Measurements from ENCODE around the gene GOLGA2. TPM values are rescaled to one million over a fixed set of nuclear protein-coding genes. Genes with fewer than 3 reads are reported as not detected.

Gene GOLGA2
- total and polyA plus RNA-seq, 7 experiments from 2014 or later, result 6.0 to 76.6 (median 58.1) TPM

DNA sequence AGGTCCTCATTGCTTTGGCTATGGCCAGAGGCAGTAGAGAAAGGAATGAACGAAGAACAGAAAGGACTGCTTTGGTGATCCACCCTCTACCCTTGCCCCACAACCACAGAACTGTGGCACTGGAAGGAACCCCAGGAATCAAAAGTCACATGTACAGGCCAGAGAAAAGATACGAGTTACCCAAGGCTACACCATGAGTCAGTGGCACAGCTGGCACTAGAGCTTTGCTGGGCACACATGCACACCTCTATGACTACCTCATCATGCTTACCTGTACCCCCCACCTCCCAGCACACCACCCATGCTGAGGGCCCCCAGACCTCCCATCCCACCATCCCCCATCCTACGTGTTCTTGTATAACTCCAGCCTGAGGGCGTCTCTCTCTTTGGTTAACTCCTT, 13.1 kb downstream of the GOLGA2 start:
- DNase-seq, result no peak
- Mint-ChIP-seq H3K4me1 (peaks cover 0 to under 1% (median 0%) of the 10 kb centered on the region in 7 donors), H3K27ac (no peak overlapping the region), H3K27me3 (no peaks in the 10 kb centered on the region), H3K36me3 (peaks cover 14 to 57% (median 25%) of the 10 kb centered on the region in 5 donors), H3K4me3 (no peak overlapping the region), H3K9me3 (no peaks in the 10 kb centered on the region)
- H3K27ac ChIP-seq (ENCODE audit: low read depth, low read length), result no peak overlapping the region
- H3K4me1 ChIP-seq (ENCODE audit: control insufficient read depth in 2 of 2, insufficient read depth in 2 of 2, low read length in 2 of 2), result no peaks in the 10 kb centered on the region
- ChIA-PET POLR2A (interaction anchor here (0.6 kb wide), 2 partner anchors 24 to 43 kb away, joined by 3 to 4 read pairs; no protein-coding TSS in a partner anchor), CTCF (interaction anchor here (0.6 kb wide), 1 partner anchor 44 kb away, joined by 3 read pairs; no protein-coding TSS in a partner anchor)
- no peaks in the 10 kb centered on the region for H3K9me3 ChIP-seq (ENCODE audit: control insufficient read depth in 2 of 3, low read length in 3 of 3)
- no peaks in the 10 kb centered on the region for H3K27me3 ChIP-seq (ENCODE audit: control insufficient read depth in 2 of 2, insufficient read depth in 2 of 2, low read length in 2 of 2)
- ATAC-seq, result no peak
- intact Hi-C loops (cut with micrococcal nuclease), result no loop called here
- H3K36me3 ChIP-seq (ENCODE audit: control insufficient read depth in 2 of 3, insufficient read depth in 3 of 3, low read length in 3 of 3), result peaks cover 0 to 73% (median 10%) of the 10 kb centered on the region in 3 experiments
- H3K4me3 ChIP-seq (ENCODE audit: low read length), result no peak overlapping the region

DNA sequence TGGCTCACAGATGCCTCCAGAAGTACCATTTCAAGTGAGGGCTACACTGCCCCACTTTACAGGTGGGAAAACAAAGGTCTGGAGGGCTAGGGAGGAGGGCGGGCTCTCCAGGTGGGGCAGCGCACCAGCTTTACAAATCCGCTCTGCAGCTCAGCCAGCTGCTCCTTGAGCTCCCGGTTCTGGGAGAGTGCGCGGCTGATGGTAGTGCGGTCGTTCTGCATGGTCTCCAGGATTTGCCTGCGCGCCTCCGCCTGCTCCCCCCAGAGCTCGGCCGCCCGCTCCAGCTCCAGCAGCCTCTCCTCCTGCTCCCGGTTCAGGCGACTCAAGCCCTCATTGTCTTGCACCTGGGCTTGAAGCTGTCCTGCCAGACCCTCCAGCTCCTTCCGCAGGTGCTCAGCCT, 15.5 kb downstream of the GOLGA2 start:
- H3K9me3 Mint-ChIP-seq, result no peaks in the 10 kb centered on the region
- no peaks in the 10 kb centered on the region for H3K4me1 ChIP-seq (ENCODE audit: control insufficient read depth in 2 of 2, insufficient read depth in 2 of 2, low read length in 2 of 2)
- no peak overlapping the region for H3K27ac Mint-ChIP-seq
- H3K4me1 Mint-ChIP-seq, result peaks cover 0 to 2% (median 0%) of the 10 kb centered on the region in 7 donors
- DNase-seq, result no peak
- CTCF ChIA-PET, result interaction anchor here (0.5 kb wide), 1 partner anchor 1778 kb away, joined by 3 read pairs; no protein-coding TSS in a partner anchor
- H3K4me3 ChIP-seq (ENCODE audit: low read length), result no peak overlapping the region
- POLR2A ChIA-PET, result no interaction called here
- intact Hi-C loops (cut with micrococcal nuclease), result no loop called here
- H3K27me3 ChIP-seq (ENCODE audit: control insufficient read depth in 2 of 2, insufficient read depth in 2 of 2, low read length in 2 of 2), result no peaks in the 10 kb centered on the region
- ATAC-seq, result no peak
- H3K27me3 Mint-ChIP-seq, result no peaks in the 10 kb centered on the region
- H3K27ac ChIP-seq (ENCODE audit: low read depth, low read length), result no peak overlapping the region
- no peaks in the 10 kb centered on the region for H3K9me3 ChIP-seq (ENCODE audit: control insufficient read depth in 2 of 3, low read length in 3 of 3)
- H3K36me3 Mint-ChIP-seq, result peaks cover 12 to 49% (median 23%) of the 10 kb centered on the region in 5 donors
- no peak overlapping the region for H3K4me3 Mint-ChIP-seq
- peaks cover 0 to 72% (median 7%) of the 10 kb centered on the region in 3 experiments for H3K36me3 ChIP-seq (ENCODE audit: control insufficient read depth in 2 of 3, insufficient read depth in 3 of 3, low read length in 3 of 3)

DNA sequence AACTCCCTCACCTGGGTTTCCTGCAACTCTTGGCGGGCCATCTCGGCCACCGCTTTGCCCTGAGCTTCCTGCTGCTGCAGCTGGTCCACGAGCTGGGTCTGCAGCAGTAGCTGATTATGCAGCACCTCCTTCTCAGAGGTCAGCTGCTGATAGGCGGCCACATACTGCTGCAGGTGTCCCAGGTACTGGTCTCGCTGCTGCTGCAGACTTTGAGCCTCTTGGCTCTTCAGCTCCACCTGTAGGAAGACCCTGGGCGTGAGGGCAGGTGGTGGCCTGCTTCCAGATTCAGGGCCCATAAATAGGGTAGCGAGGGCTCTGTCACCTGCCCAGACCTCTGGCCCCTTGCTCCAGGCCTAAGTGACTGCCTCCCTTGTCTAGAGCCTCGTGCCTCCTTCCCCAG, 16.7 kb downstream of the GOLGA2 start:
- H3K4me1 Mint-ChIP-seq, result peaks cover 0 to 3% (median 0%) of the 10 kb centered on the region in 7 donors
- no peak for ATAC-seq
- peak overlapping the region in 2 of 9 donors; percentile 65 to 66 for H3K27ac Mint-ChIP-seq
- no peak for DNase-seq
- H3K9me3 Mint-ChIP-seq, result no peaks in the 10 kb centered on the region
- no peaks in the 10 kb centered on the region for H3K27me3 ChIP-seq (ENCODE audit: control insufficient read depth in 2 of 2, insufficient read depth in 2 of 2, low read length in 2 of 2)
- no peaks in the 10 kb centered on the region for H3K27me3 Mint-ChIP-seq
- peaks cover 12 to 44% (median 22%) of the 10 kb centered on the region in 5 donors for H3K36me3 Mint-ChIP-seq
- peaks cover 0 to 65% (median 7%) of the 10 kb centered on the region in 3 experiments for H3K36me3 ChIP-seq (ENCODE audit: control insufficient read depth in 2 of 3, insufficient read depth in 3 of 3, low read length in 3 of 3)
- H3K4me3 Mint-ChIP-seq, result no peak overlapping the region
- intact Hi-C loops (cut with micrococcal nuclease), result no loop called here
- CTCF ChIA-PET, result no interaction called here
- POLR2A ChIA-PET, result interaction anchor here (0.5 kb wide), 1 partner anchor 23 kb away, joined by 7 read pairs; no protein-coding TSS in a partner anchor
- H3K4me3 ChIP-seq (ENCODE audit: low read length), result no peak overlapping the region
- no peaks in the 10 kb centered on the region for H3K9me3 ChIP-seq (ENCODE audit: control insufficient read depth in 2 of 3, low read length in 3 of 3)
- no peaks in the 10 kb centered on the region for H3K4me1 ChIP-seq (ENCODE audit: control insufficient read depth in 2 of 2, insufficient read depth in 2 of 2, low read length in 2 of 2)
- no peak overlapping the region for H3K27ac ChIP-seq (ENCODE audit: low read depth, low read length)

DNA sequence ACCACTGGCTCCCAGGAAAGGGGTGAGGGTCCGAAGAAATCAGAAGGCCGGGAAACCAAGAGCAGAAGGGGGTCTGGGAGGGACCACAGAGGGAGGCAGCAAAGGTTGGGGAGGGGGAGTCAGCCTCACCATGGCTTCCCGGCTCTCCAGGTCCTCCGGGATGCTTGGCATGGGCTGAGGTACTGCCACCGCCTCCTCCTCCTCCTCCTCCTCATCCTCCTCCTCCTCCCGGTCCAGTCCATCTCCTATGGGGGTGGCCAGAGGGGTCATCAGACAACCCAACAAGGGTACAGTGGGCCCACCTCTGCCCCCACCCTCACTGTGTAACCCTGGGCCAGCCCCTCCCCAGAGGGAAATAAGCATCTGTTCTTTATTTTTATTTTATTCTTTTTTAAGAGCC, 17.5 kb downstream of the GOLGA2 start:
- Mint-ChIP-seq H3K4me3 (no peak overlapping the region), H3K36me3 (peaks cover 12 to 44% (median 22%) of the 10 kb centered on the region in 5 donors), H3K27me3 (no peaks in the 10 kb centered on the region), H3K27ac (no peak overlapping the region), H3K9me3 (no peaks in the 10 kb centered on the region), H3K4me1 (peaks cover 0 to 3% (median 0%) of the 10 kb centered on the region in 7 donors)
- Histone ChIP-seq H3K4me1 (ENCODE audit: control insufficient read depth in 2 of 2, insufficient read depth in 2 of 2, low read length in 2 of 2) (no peaks in the 10 kb centered on the region), H3K4me3 (ENCODE audit: low read length) (no peak overlapping the region), H3K9me3 (ENCODE audit: control insufficient read depth in 2 of 3, low read length in 3 of 3) (no peaks in the 10 kb centered on the region), H3K36me3 (ENCODE audit: control insufficient read depth in 2 of 3, insufficient read depth in 3 of 3, low read length in 3 of 3) (peaks cover 0 to 65% (median 7%) of the 10 kb centered on the region in 3 experiments), H3K27me3 (ENCODE audit: control insufficient read depth in 2 of 2, insufficient read depth in 2 of 2, low read length in 2 of 2) (no peaks in the 10 kb centered on the region), H3K27ac (ENCODE audit: low read depth, low read length) (no peak overlapping the region)
- ATAC-seq (no peak), DNase-seq (no peak)
- ChIA-PET CTCF (no interaction called here), POLR2A (no interaction called here)
- intact Hi-C loops (cut with micrococcal nuclease), result no loop called here

DNA sequence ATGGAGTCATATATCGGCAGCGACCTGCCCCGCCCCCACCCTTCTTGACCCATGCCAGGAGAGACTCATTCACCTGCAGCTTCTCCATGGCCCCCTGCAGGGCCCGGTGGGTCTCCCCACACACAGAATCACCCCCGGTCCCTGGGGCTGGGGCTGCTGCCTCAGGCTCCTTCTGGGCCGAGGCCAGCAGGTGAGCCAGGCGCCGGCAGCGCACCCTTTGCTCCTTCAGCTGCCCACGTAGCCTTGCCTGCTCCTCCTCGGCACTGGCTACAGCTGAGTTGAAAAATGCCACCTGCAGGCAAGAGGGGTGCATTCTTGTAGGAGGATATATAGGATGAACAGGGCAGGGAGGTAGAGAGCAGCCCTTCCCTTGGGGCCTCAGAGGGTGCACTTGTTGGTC, 17.9 kb downstream of the GOLGA2 start:
- peaks cover 0 to 3% (median 0%) of the 10 kb centered on the region in 7 donors for H3K4me1 Mint-ChIP-seq
- Histone ChIP-seq H3K27me3 (ENCODE audit: control insufficient read depth in 2 of 2, insufficient read depth in 2 of 2, low read length in 2 of 2) (no peaks in the 10 kb centered on the region), H3K36me3 (ENCODE audit: control insufficient read depth in 2 of 3, insufficient read depth in 3 of 3, low read length in 3 of 3) (peaks cover 0 to 62% (median 7%) of the 10 kb centered on the region in 3 experiments), H3K27ac (ENCODE audit: low read depth, low read length) (no peak overlapping the region), H3K4me1 (ENCODE audit: control insufficient read depth in 2 of 2, insufficient read depth in 2 of 2, low read length in 2 of 2) (no peaks in the 10 kb centered on the region), H3K9me3 (ENCODE audit: control insufficient read depth in 2 of 3, low read length in 3 of 3) (no peaks in the 10 kb centered on the region), H3K4me3 (ENCODE audit: low read length) (no peak overlapping the region)
- ChIA-PET POLR2A (no interaction called here), CTCF (no interaction called here)
- peaks cover 12 to 41% (median 22%) of the 10 kb centered on the region in 5 donors for H3K36me3 Mint-ChIP-seq
- intact Hi-C loops (cut with micrococcal nuclease), result no loop called here
- no peak for DNase-seq
- H3K27me3 Mint-ChIP-seq, result peaks cover 0 to 3% (median 0%) of the 10 kb centered on the region in 5 donors
- H3K9me3 Mint-ChIP-seq, result no peaks in the 10 kb centered on the region
- H3K4me3 Mint-ChIP-seq, result peak overlapping the region in 1 of 10 donors; percentile 46
- ATAC-seq, result no peak
- H3K27ac Mint-ChIP-seq, result no peak overlapping the region

DNA sequence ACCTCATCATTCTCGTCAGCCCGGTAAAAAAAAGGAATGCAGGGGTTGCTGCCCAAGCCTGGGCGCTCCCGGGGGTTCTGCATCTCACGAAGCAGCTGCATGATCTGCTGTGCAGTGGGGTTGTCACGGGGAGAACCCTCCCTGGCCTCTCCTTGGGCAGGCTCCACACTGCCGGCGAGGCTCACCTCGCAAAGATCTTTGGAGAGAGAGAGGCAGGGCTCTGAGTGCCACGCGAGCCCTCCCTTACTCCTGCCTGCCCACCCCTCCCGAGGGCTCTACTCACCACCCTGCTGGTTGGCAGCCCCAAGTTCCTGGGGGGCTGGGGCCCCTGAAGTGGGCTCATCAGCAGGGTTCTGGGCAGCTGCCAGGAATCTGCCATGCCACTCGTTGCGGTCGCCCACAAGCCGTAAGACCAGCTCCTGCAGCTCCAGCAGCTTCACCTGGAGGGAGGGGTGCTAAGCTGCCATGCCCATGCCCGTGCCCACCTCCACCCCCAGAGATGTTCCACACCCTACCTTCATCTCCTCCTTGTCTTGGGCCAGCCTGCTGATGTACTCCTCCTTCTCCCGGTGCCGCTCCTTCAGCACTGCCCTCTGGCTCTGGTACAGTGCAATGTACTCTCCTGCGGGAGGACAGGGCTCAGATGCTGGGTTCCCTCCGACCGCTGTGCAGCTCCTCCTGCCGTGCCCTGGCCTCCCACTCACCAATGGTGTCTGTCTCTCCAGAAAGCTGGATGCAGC, 18.6 kb downstream of the GOLGA2 start:
- Mint-ChIP-seq H3K4me1 (peaks cover 0 to 3% (median 0%) of the 10 kb centered on the region in 7 donors), H3K9me3 (no peaks in the 10 kb centered on the region), H3K27ac (no peak overlapping the region), H3K4me3 (peak overlapping the region in 1 of 10 donors; percentile 46), H3K36me3 (peaks cover 10 to 35% (median 18%) of the 10 kb centered on the region in 5 donors), H3K27me3 (peaks cover 0 to 6% (median 0%) of the 10 kb centered on the region in 5 donors)
- Histone ChIP-seq H3K27ac (ENCODE audit: low read depth, low read length) (no peak overlapping the region), H3K4me3 (ENCODE audit: low read length) (no peak overlapping the region), H3K36me3 (ENCODE audit: control insufficient read depth in 2 of 3, insufficient read depth in 3 of 3, low read length in 3 of 3) (peaks cover 0 to 55% (median 7%) of the 10 kb centered on the region in 3 experiments), H3K27me3 (ENCODE audit: control insufficient read depth in 2 of 2, insufficient read depth in 2 of 2, low read length in 2 of 2) (no peaks in the 10 kb centered on the region), H3K4me1 (ENCODE audit: control insufficient read depth in 2 of 2, insufficient read depth in 2 of 2, low read length in 2 of 2) (no peaks in the 10 kb centered on the region), H3K9me3 (ENCODE audit: control insufficient read depth in 2 of 3, low read length in 3 of 3) (no peaks in the 10 kb centered on the region)
- POLR2A ChIA-PET, result no interaction called here
- ATAC-seq (no peak), DNase-seq (no peak)
- CTCF ChIA-PET, result interaction anchor here (1.8 kb wide), 1 partner anchor 16 kb away, joined by 4 read pairs; no protein-coding TSS in a partner anchor
- intact Hi-C loops (cut with micrococcal nuclease), result no loop called here
